GM12878 (cell line): Measurements from ENCODE around the gene ECSIT. TPM values are rescaled to one million over a fixed set of nuclear protein-coding genes. Genes with fewer than 3 reads are reported as not detected.

ENCODE experiments used
- ATAC-seq: fragments of 200-7000 bp; cut with Tn5 transposase; 3 replicates; pipeline ENCODE4 v1.9.1; 2020; ENCODE audit warnings: mild to moderate bottlenecking, moderate library complexity
- BruUV-seq: library from RNA; stranded (reverse); fragments of 400-500 nt; replicated peaks from 2 replicates; lab custom pipeline; 2021; lab: Mats Ljungman, UMichigan
- CTCF ChIA-PET: fragments of 300-600 bp; sonication (Branson Sonifier 250); formaldehyde crosslinking; extraction: SDS; loops from one replicate; lab custom pipeline; 2021; ENCODE audit warnings: inconsistent platforms; lab: Yijun Ruan, JAX
- POLR2A ChIA-PET: fragments of 350-600 bp; formaldehyde crosslinking; extraction: SDS; loops from one replicate; lab custom pipeline; 2021; ENCODE audit warnings: inconsistent platforms; lab: Charles Lee
- RAD21 ChIA-PET: fragments of 300-600 bp; sonication (Branson Sonifier 250); formaldehyde crosslinking; loops from one replicate; lab custom pipeline; 2023; ENCODE audit warnings: antibody characterized with exemption; ENCODE audit not compliant: unreplicated experiment; lab: Charles Lee
- SMC1A ChIA-PET: fragments of 300-600 bp; sonication (Branson Sonifier 250); formaldehyde crosslinking; loops from one replicate; lab custom pipeline; 2023; ENCODE audit not compliant: unreplicated experiment, uncharacterized antibody; lab: Charles Lee
- DNase-seq: peaks from one replicate; pipeline ENCODE4 v3.0.0-alpha.2; 2011; ENCODE audit warnings: low read depth, low spot score
- FAIRE-seq: peaks from 3 replicates; lab custom pipeline; 2011; peaks lifted over from hg19 to GRCh38; lab: Jason Lieb, UNC
- H2AFZ ChIP-seq: 2 replicates; pipeline ENCODE4 v1.6.0; 2011; ENCODE audit warnings: low read depth, low read length, control low read depth; ENCODE audit not compliant: control insufficient read depth
- H3K27ac ChIP-seq: 2 replicates; pipeline ENCODE4 v1.5.1; 2011; ENCODE audit warnings: control low read depth; ENCODE audit not compliant: control insufficient read depth, insufficient read depth
- H3K27me3 ChIP-seq, 2 experiments: replicated peaks in 1 of 2; 2 replicates each; pipeline versions ENCODE4 v1.6.0 to v1.6.1; 2011; ENCODE audit warnings: low read length in 1 of 2; ENCODE audit not compliant: control insufficient read depth in 2 of 2, insufficient read depth in 2 of 2
- H3K36me3 ChIP-seq, 2 experiments: 2 replicates each; pipeline ENCODE4 v1.5.1; 2011; ENCODE audit warnings: low read length in 1 of 2; ENCODE audit not compliant: control insufficient read depth in 2 of 2, insufficient read depth in 2 of 2
- H3K4me1 ChIP-seq: 2 replicates; pipeline ENCODE4 v1.6.1; 2011; ENCODE audit warnings: mild to moderate bottlenecking, low read length, moderate library complexity, mixed read lengths; ENCODE audit not compliant: control insufficient read depth, insufficient read depth
- H3K4me2 ChIP-seq: 2 replicates; pipeline ENCODE4 v1.6.0; 2011; ENCODE audit warnings: control low read depth; ENCODE audit not compliant: control insufficient read depth, insufficient read depth
- H3K4me3 ChIP-seq: fragments of 200-600 bp; sonication (generic); 2 replicates; pipeline ENCODE4 v1.5.1; 2016
- H3K79me2 ChIP-seq: 2 replicates; pipeline ENCODE4 v1.6.0; 2011; ENCODE audit warnings: low read length; ENCODE audit not compliant: control insufficient read depth, insufficient read depth
- H3K9ac ChIP-seq: 2 replicates; pipeline ENCODE4 v1.8.0; 2011; ENCODE audit warnings: low read length, control low read depth, mixed read lengths; ENCODE audit not compliant: control insufficient read depth, insufficient read depth
- H3K9me3 ChIP-seq: replicated peaks from 3 replicates; pipeline ENCODE4 v1.5.1; 2011; ENCODE audit warnings: mild to moderate bottlenecking, low read length; ENCODE audit not compliant: control insufficient read depth, insufficient read depth
- H4K20me1 ChIP-seq: 2 replicates; pipeline ENCODE4 v1.6.0; 2011; ENCODE audit not compliant: control insufficient read depth, insufficient read depth
- ATF3 ChIP-seq: IDR thresholded peaks from 2 replicates; pipeline ENCODE4 v1.6.1; 2011; ENCODE audit warnings: low read depth, mild to moderate bottlenecking, low read length, moderate library complexity, borderline replicate concordance; ENCODE audit errors: extremely low read depth
- RAD51 ChIP-seq: fragments of 450-650 bp; IDR thresholded peaks from 2 replicates; pipeline ENCODE4 v1.6.1; 2016; ENCODE audit warnings: moderate library complexity, mild to moderate bottlenecking, inconsistent platforms
- REST ChIP-seq: IDR thresholded peaks from 2 replicates; pipeline ENCODE4 v1.6.1; 2012; ENCODE audit warnings: mild to moderate bottlenecking, low read depth, low read length
- SPI1 ChIP-seq: IDR thresholded peaks from 2 replicates; pipeline ENCODE4 v1.6.1; 2011; ENCODE audit warnings: low read depth, mild to moderate bottlenecking, low read length, moderate library complexity, borderline replicate concordance; ENCODE audit not compliant: insufficient read depth
- ZBED1 ChIP-seq: IDR thresholded peaks from 2 replicates; pipeline ENCODE4 v1.6.1; 2016; ENCODE audit warnings: borderline replicate concordance
- whole genome bisulfite sequencing: methylation state at CpG from one replicate; pipeline ENCODE4 v1.1.6; 2016; ENCODE audit warnings: low lambda C conversion rate; ENCODE audit not compliant: insufficient replicate concordance, insufficient coverage; ENCODE audit errors: missing lambda C conversion rate; 5-methylcytosine and 5-hydroxymethylcytosine counted together
- in situ Hi-C: fragments of 300-500 bp; cut with MboI; formaldehyde crosslinking; loops from 9 replicates; pipeline ENCODE4 v1.14.3; 2018; ENCODE audit warnings: mixed read lengths
- intact Hi-C: fragments of 100-400 bp; cut with micrococcal nuclease; formaldehyde crosslinking; loops from one replicate; pipeline ENCODE4 v1.14.2; 2022; ENCODE audit not compliant: unreplicated experiment
- polyA plus RNA-seq, 11 experiments: library from polyadenylated mRNA; depleted of rRNA in 4 of 11; unstranded in 6 of 11; stranded (reverse) in 5 of 11; fragments of >200 nt; fragmentation: Nextera tagmentation in 4 of 11; fragmentation: Illumina TruSeq in 1 of 11; extraction: Ambion mirVana in 4 of 11; extraction: Trizol in 1 of 11; gene quantifications; 1 replicate in 1 of 11; 2 replicates in 10 of 11; pipeline versions ENCODE4 v1.2.1 to v1.2.3, GENCODE V29; 2011 to 2016; ENCODE audit warnings: inconsistent platforms in 2 of 11, missing spikeins in 2 of 11, low read depth in 1 of 11
- total RNA-seq, 4 experiments: library from RNA; depleted of rRNA in 3 of 4; stranded (reverse); fragments of >200 nt in 3 of 4; fragmentation: Illumina TruSeq in 1 of 4; extraction: Trizol in 1 of 4; gene quantifications; 2 replicates each; pipeline versions ENCODE4 v1.2.1 to v1.2.3, GENCODE V29; 2013 to 2021

ECSIT gene
- total and polyA plus RNA-seq, 10 of the 15 experiments (the other 5 are each of a cell fraction or from before 2014, with no cell fraction given), result 1.0 to 59.6 (median 41.3) TPM

GRCh38 chr19:11534948-11535347 is 6.0 kb upstream of the ECSIT start:
- Histone ChIP-seq H4K20me1 (no peaks in the 10 kb centered on the region), H3K4me3 (no peak overlapping the region), H2AFZ (no peak overlapping the region), H3K27me3 (no peaks in the 10 kb centered on the region), H3K4me1 (peaks cover 4% of the 10 kb centered on the region), H3K9me3 (no peaks in the 10 kb centered on the region), H3K79me2 (no peaks in the 10 kb centered on the region), H3K27ac (no peak overlapping the region), H3K36me3 (no peaks in the 10 kb centered on the region), H3K9ac (no peak overlapping the region), H3K4me2 (no peak overlapping the region)
- TF ChIP-seq ATF3 (no peak), ZBED1 (no peak), RAD51 (no peak)
- ATAC-seq (no peak), DNase-seq (no peak), FAIRE-seq (no peak)
- ChIA-PET POLR2A (interaction anchor here (1.4 kb wide), 1 partner anchor 26 kb away, joined by 3 read pairs; no protein-coding TSS in a partner anchor), SMC1A (no interaction called here), RAD21 (no interaction called here), CTCF (interaction anchor here (1.0 to 1.2 kb wide), 2 partner anchors 17 to 157 kb away, joined by 3 read pairs; no protein-coding TSS in a partner anchor)
- BruUV-seq, result no TSS peak
- WGBS, result 41% methylated on average over 5 of the region's 5 CpGs
- intact Hi-C loops, result no loop called here
- in situ Hi-C loops, result no loop called here

- DNase-seq (no peak), ATAC-seq (no peak), FAIRE-seq (no peak)
- BruUV-seq, result no TSS peak
- Histone ChIP-seq H4K20me1 (no peaks in the 10 kb centered on the region), H3K4me3 (no peak overlapping the region), H3K79me2 (no peaks in the 10 kb centered on the region), H3K4me1 (peaks cover 4% of the 10 kb centered on the region), H2AFZ (no peak overlapping the region), H3K36me3 (no peaks in the 10 kb centered on the region), H3K27me3 (no peaks in the 10 kb centered on the region), H3K9ac (no peak overlapping the region), H3K4me2 (no peak overlapping the region), H3K27ac (no peak overlapping the region), H3K9me3 (no peaks in the 10 kb centered on the region)
- ChIA-PET SMC1A (no interaction called here), POLR2A (interaction anchor here (0.6 to 1.4 kb wide), 2 partner anchors 11 to 26 kb away, joined by 3 to 6 read pairs; no protein-coding TSS in a partner anchor), CTCF (interaction anchor here (1.0 to 1.1 kb wide), 2 partner anchors 52 to 157 kb away, joined by 3 to 5 read pairs; no protein-coding TSS in a partner anchor), RAD21 (no interaction called here)
- intact Hi-C loops, result no loop called here
- in situ Hi-C loops, result no loop called here
- TF ChIP-seq REST (no peak), SPI1 (peak; percentile 12; the same call in 1 of the 2 replicates)
- 0% methylated on average over 1 of the region's 1 CpG for WGBS
Observed at GRCh38 chr19:11534538-11534937, 5.6 kb upstream of the ECSIT start.
